Mesothelial cell of epicardium (in vitro differentiated cells): Measurements from ENCODE around the gene NKIRAS1. TPM values are rescaled to one million over a fixed set of nuclear protein-coding genes. Genes with fewer than 3 reads are reported as not detected.

Experiments
- DNase-seq, 2 experiments: peaks; one replicate each; pipeline ENCODE4 v3.0.0; 2021; ENCODE audit warnings: low spot score in 2 of 2; ENCODE audit not compliant: unreplicated experiment in 2 of 2
- H3K27ac Mint-ChIP-seq: 2 replicates; pipeline ENCODE4 v1.8.0; 2021; ENCODE audit warnings: mixed read lengths
- H3K27me3 Mint-ChIP-seq: 2 replicates; pipeline ENCODE4 v1.8.0; 2021; ENCODE audit warnings: low read depth, mixed read lengths
- H3K36me3 Mint-ChIP-seq: 2 replicates; pipeline ENCODE4 v1.8.0; 2021; ENCODE audit warnings: mixed read lengths
- H3K4me1 Mint-ChIP-seq: 2 replicates; pipeline ENCODE4 v1.8.0; 2021; ENCODE audit warnings: mixed read lengths
- H3K4me3 Mint-ChIP-seq: 2 replicates; pipeline ENCODE4 v1.8.0; 2021; ENCODE audit warnings: mild to moderate bottlenecking, moderate library complexity, mixed read lengths
- H3K9me3 Mint-ChIP-seq: 2 replicates; pipeline ENCODE4 v1.8.0; 2021; ENCODE audit warnings: mixed read lengths
- total RNA-seq: library from RNA; stranded (reverse); gene quantifications from 3 replicates; pipeline ENCODE4 v1.2.1, GENCODE V29; 2021
- TF ChIP-seq, protein P1 (sequence below): fragments of 200-600 bp; sonication (generic); IDR thresholded peaks from one replicate; pipeline ENCODE4 v1.5.0; 2021; ENCODE audit warnings: antibody characterized with exemption; ENCODE audit not compliant: unreplicated experiment

NKIRAS1 gene
- total RNA-seq, 1 donor from 2014 or later: 8.7 TPM

DNA sequence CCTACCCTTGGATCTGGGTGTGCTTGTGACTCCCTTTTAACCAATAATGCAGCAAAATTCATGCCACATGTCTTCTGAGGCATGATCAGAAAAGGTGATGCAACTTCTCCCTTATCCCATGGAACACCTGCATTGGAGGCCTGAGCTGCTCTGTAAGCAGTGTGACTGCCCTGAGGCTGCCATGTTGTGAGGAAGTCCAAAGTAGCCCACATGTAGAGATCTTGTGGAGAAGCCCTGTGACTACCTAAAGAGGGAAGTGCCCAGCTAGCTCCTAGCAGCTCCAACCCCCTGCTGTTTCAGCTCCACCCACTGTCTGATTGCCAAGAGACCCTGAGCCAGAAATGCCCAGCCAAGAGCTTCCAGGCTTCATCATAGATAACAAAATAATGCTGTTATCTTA lies 21.9 kb upstream of the NKIRAS1 start:
- no peak overlapping the region for H3K27ac Mint-ChIP-seq
- no peaks in the 10 kb centered on the region for H3K36me3 Mint-ChIP-seq
- H3K4me3 Mint-ChIP-seq: no peak overlapping the region
- DNase-seq: no peak
- TF ChIP-seq, protein P1, sequence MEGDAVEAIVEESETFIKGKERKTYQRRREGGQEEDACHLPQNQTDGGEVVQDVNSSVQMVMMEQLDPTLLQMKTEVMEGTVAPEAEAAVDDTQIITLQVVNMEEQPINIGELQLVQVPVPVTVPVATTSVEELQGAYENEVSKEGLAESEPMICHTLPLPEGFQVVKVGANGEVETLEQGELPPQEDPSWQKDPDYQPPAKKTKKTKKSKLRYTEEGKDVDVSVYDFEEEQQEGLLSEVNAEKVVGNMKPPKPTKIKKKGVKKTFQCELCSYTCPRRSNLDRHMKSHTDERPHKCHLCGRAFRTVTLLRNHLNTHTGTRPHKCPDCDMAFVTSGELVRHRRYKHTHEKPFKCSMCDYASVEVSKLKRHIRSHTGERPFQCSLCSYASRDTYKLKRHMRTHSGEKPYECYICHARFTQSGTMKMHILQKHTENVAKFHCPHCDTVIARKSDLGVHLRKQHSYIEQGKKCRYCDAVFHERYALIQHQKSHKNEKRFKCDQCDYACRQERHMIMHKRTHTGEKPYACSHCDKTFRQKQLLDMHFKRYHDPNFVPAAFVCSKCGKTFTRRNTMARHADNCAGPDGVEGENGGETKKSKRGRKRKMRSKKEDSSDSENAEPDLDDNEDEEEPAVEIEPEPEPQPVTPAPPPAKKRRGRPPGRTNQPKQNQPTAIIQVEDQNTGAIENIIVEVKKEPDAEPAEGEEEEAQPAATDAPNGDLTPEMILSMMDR: no peak
- H3K4me1 Mint-ChIP-seq: peaks cover 2% of the 10 kb centered on the region
- H3K27me3 Mint-ChIP-seq: no peaks in the 10 kb centered on the region
- peaks cover 7% of the 10 kb centered on the region for H3K9me3 Mint-ChIP-seq

DNA sequence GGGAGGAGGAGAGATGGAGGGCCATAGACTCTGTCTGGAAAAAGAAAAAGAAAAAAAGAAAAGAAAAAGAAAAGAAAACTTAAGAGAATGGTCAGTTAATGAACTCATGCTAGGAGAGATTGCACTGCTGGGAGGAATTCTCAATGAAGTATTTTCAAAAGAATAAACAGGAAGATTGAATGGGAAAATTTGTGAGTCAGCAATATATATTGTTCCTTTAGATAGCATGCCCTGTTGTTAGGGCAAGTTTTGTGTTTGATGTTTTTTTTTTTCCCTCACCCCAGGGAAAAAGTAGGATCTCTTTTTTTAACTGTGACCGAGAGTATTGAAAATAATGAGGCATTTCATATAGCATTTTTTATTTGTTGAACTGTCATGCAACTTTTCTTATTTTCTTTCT lies 20.5 kb upstream of the NKIRAS1 start:
- Mint-ChIP-seq H3K27ac (no peak overlapping the region), H3K4me1 (no peaks in the 10 kb centered on the region), H3K36me3 (no peaks in the 10 kb centered on the region), H3K9me3 (peaks cover 7% of the 10 kb centered on the region), H3K4me3 (no peak overlapping the region), H3K27me3 (no peaks in the 10 kb centered on the region)
- no peak for DNase-seq
- TF ChIP-seq, protein P1: no peak

DNA sequence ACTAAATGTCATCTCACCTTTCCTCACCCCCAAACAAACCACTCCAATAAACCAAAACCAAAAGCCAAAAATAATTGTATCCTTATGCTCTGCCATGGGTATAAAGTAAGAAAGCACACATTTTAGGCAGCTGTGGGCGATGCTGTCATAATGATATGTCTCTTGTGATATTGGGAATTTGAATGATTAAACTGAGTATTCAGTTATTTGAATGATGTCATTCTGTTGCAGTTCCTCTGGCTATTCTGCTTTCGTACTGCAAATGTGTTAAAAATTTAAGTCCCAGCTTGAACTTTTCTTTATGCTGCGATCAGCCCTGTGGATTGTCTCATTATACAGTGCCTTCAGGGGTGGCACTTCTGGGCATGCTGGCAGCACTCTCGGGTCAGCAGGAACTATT lies 17.5 kb upstream of the NKIRAS1 start:
- TF ChIP-seq, protein P1: no peak
- H3K4me1 Mint-ChIP-seq: no peaks in the 10 kb centered on the region
- H3K4me3 Mint-ChIP-seq: no peak overlapping the region
- no peak for DNase-seq
- peaks cover 7% of the 10 kb centered on the region for H3K9me3 Mint-ChIP-seq
- H3K36me3 Mint-ChIP-seq: no peaks in the 10 kb centered on the region
- H3K27ac Mint-ChIP-seq: no peak overlapping the region
- no peaks in the 10 kb centered on the region for H3K27me3 Mint-ChIP-seq

DNA sequence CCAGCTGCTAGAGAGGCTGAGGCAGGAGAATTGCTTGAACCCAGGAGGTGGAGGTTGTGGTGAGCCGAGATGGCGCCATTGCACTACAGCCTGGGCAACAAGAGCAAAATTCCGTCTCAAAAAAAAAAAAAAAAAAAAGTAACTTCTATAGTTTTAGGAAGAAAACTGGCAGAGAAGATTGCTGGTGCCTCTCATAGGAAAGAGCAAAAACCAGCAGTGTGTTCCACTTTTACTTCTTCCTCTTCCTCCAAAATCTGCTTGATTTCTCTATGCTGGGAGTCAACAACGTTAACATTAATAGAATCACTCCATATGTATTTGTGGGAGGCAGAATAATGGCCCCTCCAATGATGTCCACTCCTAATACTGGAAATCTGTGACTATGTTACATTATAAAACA lies 15.8 kb upstream of the NKIRAS1 start:
- Mint-ChIP-seq H3K4me1 (peaks cover 2% of the 10 kb centered on the region), H3K36me3 (no peaks in the 10 kb centered on the region), H3K27me3 (no peaks in the 10 kb centered on the region), H3K27ac (no peak overlapping the region), H3K9me3 (no peaks in the 10 kb centered on the region), H3K4me3 (no peak overlapping the region)
- TF ChIP-seq, protein P1: no peak
- no peak for DNase-seq

DNA sequence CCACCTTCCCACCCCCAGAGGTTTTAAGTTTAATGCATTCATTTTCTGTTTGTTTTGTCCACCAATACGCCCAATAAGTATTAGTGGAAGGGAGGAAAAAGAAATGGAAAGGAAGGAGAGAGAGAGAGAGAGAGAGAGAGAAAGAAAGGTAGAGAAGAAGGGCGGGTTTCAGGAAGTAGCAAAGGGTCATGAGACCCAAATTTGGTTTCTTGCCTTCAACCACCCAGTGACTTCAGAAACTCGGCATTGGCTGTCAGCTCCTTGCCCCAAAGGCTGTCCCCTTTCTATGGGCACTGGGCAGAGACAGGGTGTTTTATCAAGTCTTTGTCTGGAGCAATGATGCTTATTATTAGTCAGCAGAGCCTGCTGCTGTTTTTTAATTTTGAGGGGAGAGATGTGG lies 14.8 kb upstream of the NKIRAS1 start:
- Mint-ChIP-seq H3K9me3 (no peaks in the 10 kb centered on the region), H3K36me3 (no peaks in the 10 kb centered on the region), H3K4me3 (no peak overlapping the region), H3K4me1 (peaks cover 2% of the 10 kb centered on the region), H3K27me3 (no peaks in the 10 kb centered on the region), H3K27ac (no peak overlapping the region)
- TF ChIP-seq, protein P1: no peak
- DNase-seq: no peak

DNA sequence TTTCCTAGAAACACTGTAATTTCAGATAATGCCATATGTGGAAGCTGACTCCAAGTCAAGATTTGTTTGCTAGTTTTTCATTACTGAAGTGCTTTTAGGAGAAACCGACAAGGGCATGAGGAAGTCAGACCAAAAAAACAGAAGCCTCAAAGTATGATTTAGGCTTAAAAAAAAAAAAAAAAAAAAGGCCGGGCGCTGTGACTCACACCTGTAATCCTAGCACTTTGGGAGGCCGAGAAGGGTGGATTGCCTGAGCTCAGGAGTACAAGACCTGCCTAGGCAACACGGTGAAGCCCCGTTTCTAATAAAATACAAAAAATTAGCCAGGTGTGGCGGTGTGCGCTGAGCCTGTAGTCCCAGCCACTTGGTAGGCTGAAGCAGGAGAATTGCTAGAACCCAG lies 11.7 kb upstream of the NKIRAS1 start:
- TF ChIP-seq, protein P1: no peak
- peaks cover 4% of the 10 kb centered on the region for H3K36me3 Mint-ChIP-seq
- no peaks in the 10 kb centered on the region for H3K27me3 Mint-ChIP-seq
- no peak overlapping the region for H3K27ac Mint-ChIP-seq
- H3K9me3 Mint-ChIP-seq: no peaks in the 10 kb centered on the region
- H3K4me3 Mint-ChIP-seq: no peak overlapping the region
- peaks cover 5% of the 10 kb centered on the region for H3K4me1 Mint-ChIP-seq
- DNase-seq: no peak
